ENCODE data around the gene S100A11.

GRCh38 chr1:151989211-151989862 is 47.5 kb downstream of the S100A11 start:
- TF ChIP-seq POLR2A (IDR thresholded peaks at IDR 0.05; ENCODE audit: low read depth, low read length) (no peak), POLR2AphosphoS5 (IDR thresholded peaks at IDR 0.05; ENCODE audit: low read depth, low read length) (no peak), SPI1 (IDR thresholded peaks at IDR 0.05; ENCODE audit: low read depth, low read length) (no peak)

All from GM12891 (cell line).